AG09319 (cell line): ENCODE results near the gene DDX10.

Experiments
- DNase-seq: peaks from one replicate; pipeline ENCODE4 v3.0.0-alpha.2; 2010; ENCODE audit warnings: low read depth; ENCODE audit errors: extremely low read depth
- TF ChIP-seq, protein P1 (sequence below): IDR thresholded peaks from 2 replicates; pipeline ENCODE4 v1.5.1; 2011; ENCODE audit warnings: low read depth, mild to moderate bottlenecking, inconsistent platforms, low read length, moderate library complexity

Gene DDX10

DNA sequence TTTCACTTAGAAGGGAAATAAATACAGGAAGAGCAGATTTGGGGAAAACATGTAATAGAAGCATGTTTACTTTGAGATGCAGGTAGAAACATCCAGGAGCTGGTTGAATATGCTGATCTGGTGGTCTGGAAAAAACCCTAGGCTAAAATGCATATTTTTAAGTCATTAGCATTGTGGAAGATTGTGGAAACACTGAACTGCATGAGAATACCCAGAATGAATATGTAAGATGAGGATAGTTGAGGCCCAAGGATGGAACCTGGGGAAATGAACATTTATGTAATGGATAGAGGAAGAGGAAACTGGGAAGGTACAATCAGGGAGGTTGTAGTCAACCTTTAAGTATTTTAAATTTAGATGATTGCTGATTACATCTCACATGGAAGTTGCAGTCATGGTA, 269.4 kb downstream of the DDX10 start:
- no peak for DNase-seq
- TF ChIP-seq, protein P1, sequence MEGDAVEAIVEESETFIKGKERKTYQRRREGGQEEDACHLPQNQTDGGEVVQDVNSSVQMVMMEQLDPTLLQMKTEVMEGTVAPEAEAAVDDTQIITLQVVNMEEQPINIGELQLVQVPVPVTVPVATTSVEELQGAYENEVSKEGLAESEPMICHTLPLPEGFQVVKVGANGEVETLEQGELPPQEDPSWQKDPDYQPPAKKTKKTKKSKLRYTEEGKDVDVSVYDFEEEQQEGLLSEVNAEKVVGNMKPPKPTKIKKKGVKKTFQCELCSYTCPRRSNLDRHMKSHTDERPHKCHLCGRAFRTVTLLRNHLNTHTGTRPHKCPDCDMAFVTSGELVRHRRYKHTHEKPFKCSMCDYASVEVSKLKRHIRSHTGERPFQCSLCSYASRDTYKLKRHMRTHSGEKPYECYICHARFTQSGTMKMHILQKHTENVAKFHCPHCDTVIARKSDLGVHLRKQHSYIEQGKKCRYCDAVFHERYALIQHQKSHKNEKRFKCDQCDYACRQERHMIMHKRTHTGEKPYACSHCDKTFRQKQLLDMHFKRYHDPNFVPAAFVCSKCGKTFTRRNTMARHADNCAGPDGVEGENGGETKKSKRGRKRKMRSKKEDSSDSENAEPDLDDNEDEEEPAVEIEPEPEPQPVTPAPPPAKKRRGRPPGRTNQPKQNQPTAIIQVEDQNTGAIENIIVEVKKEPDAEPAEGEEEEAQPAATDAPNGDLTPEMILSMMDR: no peak

DNA sequence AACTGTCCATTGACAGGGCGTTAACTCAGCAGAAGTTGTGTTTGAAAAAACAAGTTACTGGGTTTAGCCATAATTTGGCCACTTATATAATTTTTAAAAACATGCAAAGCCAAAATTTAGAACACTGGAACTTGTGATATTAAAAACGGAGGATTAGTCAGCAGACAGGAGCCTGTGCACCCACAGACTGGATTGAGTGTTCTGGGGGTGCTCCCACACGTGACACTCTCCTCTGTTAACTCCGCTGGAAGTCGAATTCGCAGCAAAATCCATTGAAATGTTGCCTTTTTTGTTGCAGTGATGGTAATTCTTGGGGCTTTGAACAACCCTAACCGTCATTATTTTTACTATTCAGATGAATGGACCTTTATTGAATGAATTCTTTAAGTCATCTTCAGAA, 269.8 kb downstream of the DDX10 start:
- TF ChIP-seq, protein P1: no peak
- no peak for DNase-seq

DNA sequence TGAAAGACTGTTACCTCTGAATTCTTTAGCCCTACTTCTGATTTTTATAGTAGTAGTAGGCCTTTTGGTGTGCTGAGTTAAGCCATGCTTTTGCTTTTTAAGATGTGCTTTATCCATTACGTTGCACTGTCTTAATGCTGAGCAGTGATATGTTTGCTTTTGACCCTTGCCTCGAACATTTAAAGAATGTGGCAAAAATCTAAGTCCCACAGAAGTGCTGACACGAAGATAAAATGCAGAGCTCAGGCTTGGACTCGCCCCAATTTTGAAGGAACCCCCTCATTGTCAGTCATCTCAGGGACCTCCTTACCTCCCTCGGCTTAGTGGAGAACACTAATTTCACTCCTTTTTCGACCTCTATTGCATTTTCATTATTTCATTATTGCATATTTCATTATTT, 272.9 kb downstream of the DDX10 start:
- TF ChIP-seq, protein P1: no peak
- DNase-seq: no peak

DNA sequence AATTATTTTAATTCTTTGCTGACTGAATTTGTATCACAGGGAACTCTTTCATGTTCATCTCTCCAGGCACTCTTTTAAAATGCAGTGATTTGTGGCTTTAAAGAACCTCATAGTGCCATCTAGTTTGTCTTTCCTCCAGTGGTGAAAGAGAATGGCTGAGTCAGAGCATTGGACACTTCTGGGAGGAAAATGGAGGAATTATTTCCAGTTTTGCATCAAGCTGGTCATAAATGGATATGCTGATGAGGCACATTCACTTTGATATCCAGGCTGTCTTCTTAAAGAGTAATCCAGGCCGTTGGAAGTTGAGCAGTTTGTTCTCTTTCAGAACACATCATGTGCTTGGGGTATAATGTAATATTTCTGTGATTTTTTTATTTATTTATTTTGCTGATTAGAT, 273.7 kb downstream of the DDX10 start:
- TF ChIP-seq, protein P1: no peak
- no peak for DNase-seq

DNA sequence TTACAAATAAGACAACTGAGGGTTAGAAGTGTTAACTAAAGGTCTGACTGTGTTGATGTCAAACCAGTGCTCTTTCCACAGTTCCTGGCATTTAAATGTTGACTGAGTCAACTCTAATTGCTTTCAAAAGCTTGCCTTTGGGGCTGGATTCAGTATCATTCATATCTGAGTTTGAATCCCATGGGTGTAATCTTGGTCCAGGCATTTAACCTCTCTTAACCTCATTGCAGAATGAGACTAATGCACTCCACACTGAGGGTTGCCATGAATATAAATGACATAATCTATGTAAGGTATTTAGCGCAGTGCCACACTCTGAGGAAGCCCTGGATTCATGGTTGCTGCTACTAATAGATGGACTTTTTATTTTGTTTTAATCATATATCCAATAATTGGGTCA, 274.3 kb downstream of the DDX10 start:
- TF ChIP-seq, protein P1: no peak
- no peak for DNase-seq

DNA sequence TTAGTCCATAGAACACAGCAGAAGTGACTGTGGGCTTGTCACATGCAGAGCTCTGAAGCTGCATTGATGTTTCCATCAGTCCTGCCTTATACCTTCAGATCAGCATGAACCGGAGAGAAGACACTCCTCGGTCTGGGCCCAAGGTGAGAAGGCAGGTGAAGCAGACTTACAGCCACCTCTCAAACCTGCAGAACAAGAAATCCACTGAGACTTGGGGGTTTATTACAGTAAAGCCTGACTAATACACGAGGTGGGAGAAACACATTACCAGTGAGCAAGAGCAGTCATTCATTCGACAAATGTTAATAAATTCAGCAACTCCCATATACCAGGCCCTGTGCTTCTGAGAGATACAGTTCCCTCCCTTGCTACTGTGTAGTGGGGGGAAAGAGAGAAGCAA, 279.0 kb downstream of the DDX10 start:
- no peak for DNase-seq
- TF ChIP-seq, protein P1: no peak

DNA sequence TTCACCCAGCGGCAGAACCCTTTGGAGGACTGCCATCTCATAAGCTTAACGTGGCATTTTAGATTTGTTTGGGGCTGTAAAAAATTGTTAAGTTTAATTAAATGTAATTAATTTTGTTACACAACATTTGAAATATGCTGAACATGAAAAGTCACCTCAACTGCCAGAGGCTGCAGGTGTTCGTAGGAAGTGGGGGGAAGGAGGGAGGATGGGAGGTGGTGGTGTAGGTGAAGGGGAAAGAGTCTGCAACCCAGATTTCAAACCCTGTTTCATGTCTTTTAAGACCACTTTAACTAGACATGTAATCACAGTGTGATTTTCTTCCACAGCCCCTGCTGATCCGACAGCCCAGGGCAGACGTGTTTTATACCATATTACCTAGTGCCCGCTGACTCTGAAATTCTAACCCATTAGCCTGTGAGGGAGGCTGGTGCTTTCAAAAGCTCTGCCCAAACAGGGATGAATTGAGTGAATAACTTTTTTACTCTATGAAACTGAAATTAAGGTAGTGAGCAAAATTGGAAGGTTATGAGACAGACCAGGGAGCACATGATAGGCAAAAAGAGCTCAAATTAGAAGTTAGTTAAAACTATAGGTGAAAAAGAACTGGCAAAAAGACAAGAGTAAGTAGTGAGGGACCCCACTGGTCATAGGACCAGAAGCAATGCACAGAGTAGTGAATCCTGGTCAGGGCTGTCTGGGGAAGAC, 279.8 kb downstream of the DDX10 start:
- TF ChIP-seq, protein P1: no peak
- no peak for DNase-seq
